OCI-LY1 (cell line): ENCODE data around the gene PTPRN2.

Source experiments
- CTCF ChIP-seq: fragments of 200-600 bp; sonication (generic), shearing (Covaris generic); IDR thresholded peaks from 2 replicates; pipeline ENCODE4 v1.5.1; 2017; ENCODE audit warnings: mild to moderate bottlenecking, antibody characterized with exemption, low read length, moderate library complexity, mixed read lengths
- EZH2 ChIP-seq: fragments of 200-600 bp; sonication (generic), shearing (Covaris generic); IDR thresholded peaks from 2 replicates; pipeline ENCODE4 v1.8.0; 2017; ENCODE audit warnings: borderline replicate concordance, mixed run types, mild to moderate bottlenecking, antibody characterized with exemption, low read length, moderate library complexity, mixed read lengths

- TF ChIP-seq CTCF = no peak
- no peak for TF ChIP-seq EZH2
These were observed 28.4 kb upstream of the PTPRN2 start for GRCh38 chr7:158616050-158616449.
